GM12878 (cell line): Measurements from ENCODE around the gene FBXL14. TPM values are rescaled to one million over a fixed set of nuclear protein-coding genes. Genes with fewer than 3 reads are reported as not detected.

Source experiments
- ATAC-seq: fragments of 200-7000 bp; cut with Tn5 transposase; 3 replicates; pipeline ENCODE4 v1.9.1; 2020; ENCODE audit warnings: mild to moderate bottlenecking, moderate library complexity
- BruUV-seq: library from RNA; stranded (reverse); fragments of 400-500 nt; replicated peaks from 2 replicates; lab custom pipeline; 2021; lab: Mats Ljungman, UMichigan
- CTCF ChIA-PET: fragments of 300-600 bp; sonication (Branson Sonifier 250); formaldehyde crosslinking; extraction: SDS; loops from one replicate; lab custom pipeline; 2021; ENCODE audit warnings: inconsistent platforms; lab: Yijun Ruan, JAX
- POLR2A ChIA-PET: fragments of 350-600 bp; formaldehyde crosslinking; extraction: SDS; loops from one replicate; lab custom pipeline; 2021; ENCODE audit warnings: inconsistent platforms; lab: Charles Lee
- RAD21 ChIA-PET: fragments of 300-600 bp; sonication (Branson Sonifier 250); formaldehyde crosslinking; loops from one replicate; lab custom pipeline; 2023; ENCODE audit warnings: antibody characterized with exemption; ENCODE audit not compliant: unreplicated experiment; lab: Charles Lee
- SMC1A ChIA-PET: fragments of 300-600 bp; sonication (Branson Sonifier 250); formaldehyde crosslinking; loops from one replicate; lab custom pipeline; 2023; ENCODE audit not compliant: unreplicated experiment, uncharacterized antibody; lab: Charles Lee
- DNase-seq: peaks from one replicate; pipeline ENCODE4 v3.0.0-alpha.2; 2011; ENCODE audit warnings: low read depth, low spot score
- FAIRE-seq: peaks from 3 replicates; lab custom pipeline; 2011; peaks lifted over from hg19 to GRCh38; lab: Jason Lieb, UNC
- H2AFZ ChIP-seq: 2 replicates; pipeline ENCODE4 v1.6.0; 2011; ENCODE audit warnings: low read depth, low read length, control low read depth; ENCODE audit not compliant: control insufficient read depth
- H3K27ac ChIP-seq: 2 replicates; pipeline ENCODE4 v1.5.1; 2011; ENCODE audit warnings: control low read depth; ENCODE audit not compliant: control insufficient read depth, insufficient read depth
- H3K27me3 ChIP-seq, 2 experiments: replicated peaks in 1 of 2; 2 replicates each; pipeline versions ENCODE4 v1.6.0 to v1.6.1; 2011; ENCODE audit warnings: low read length in 1 of 2; ENCODE audit not compliant: control insufficient read depth in 2 of 2, insufficient read depth in 2 of 2
- H3K36me3 ChIP-seq, 2 experiments: 2 replicates each; pipeline ENCODE4 v1.5.1; 2011; ENCODE audit warnings: low read length in 1 of 2; ENCODE audit not compliant: control insufficient read depth in 2 of 2, insufficient read depth in 2 of 2
- H3K4me1 ChIP-seq: 2 replicates; pipeline ENCODE4 v1.6.1; 2011; ENCODE audit warnings: mild to moderate bottlenecking, low read length, moderate library complexity, mixed read lengths; ENCODE audit not compliant: control insufficient read depth, insufficient read depth
- H3K4me2 ChIP-seq: 2 replicates; pipeline ENCODE4 v1.6.0; 2011; ENCODE audit warnings: control low read depth; ENCODE audit not compliant: control insufficient read depth, insufficient read depth
- H3K4me3 ChIP-seq: fragments of 200-600 bp; sonication (generic); 2 replicates; pipeline ENCODE4 v1.5.1; 2016
- H3K79me2 ChIP-seq: 2 replicates; pipeline ENCODE4 v1.6.0; 2011; ENCODE audit warnings: low read length; ENCODE audit not compliant: control insufficient read depth, insufficient read depth
- H3K9ac ChIP-seq: 2 replicates; pipeline ENCODE4 v1.8.0; 2011; ENCODE audit warnings: low read length, control low read depth, mixed read lengths; ENCODE audit not compliant: control insufficient read depth, insufficient read depth
- H3K9me3 ChIP-seq: replicated peaks from 3 replicates; pipeline ENCODE4 v1.5.1; 2011; ENCODE audit warnings: mild to moderate bottlenecking, low read length; ENCODE audit not compliant: control insufficient read depth, insufficient read depth
- H4K20me1 ChIP-seq: 2 replicates; pipeline ENCODE4 v1.6.0; 2011; ENCODE audit not compliant: control insufficient read depth, insufficient read depth
- LARP7 ChIP-seq: fragments of 450-650 bp; IDR thresholded peaks from 2 replicates; pipeline ENCODE4 v1.6.1; 2017; ENCODE audit warnings: mild to moderate bottlenecking
- ZNF687 ChIP-seq: fragments of 450-650 bp; IDR thresholded peaks from 2 replicates; pipeline ENCODE4 v1.6.1; 2017; ENCODE audit warnings: mild to moderate bottlenecking, moderate library complexity
- WGBS: methylation state at CpG from one replicate; pipeline ENCODE4 v1.1.6; 2016; ENCODE audit warnings: low lambda C conversion rate; ENCODE audit not compliant: insufficient replicate concordance, insufficient coverage; ENCODE audit errors: missing lambda C conversion rate; 5-methylcytosine and 5-hydroxymethylcytosine counted together
- in situ Hi-C: fragments of 300-500 bp; cut with MboI; formaldehyde crosslinking; loops from 9 replicates; pipeline ENCODE4 v1.14.3; 2018; ENCODE audit warnings: mixed read lengths
- intact Hi-C: fragments of 100-400 bp; cut with micrococcal nuclease; formaldehyde crosslinking; loops from one replicate; pipeline ENCODE4 v1.14.2; 2022; ENCODE audit not compliant: unreplicated experiment
- polyA plus RNA-seq, 11 experiments: library from polyadenylated mRNA; depleted of rRNA in 4 of 11; unstranded in 6 of 11; stranded (reverse) in 5 of 11; fragments of >200 nt; fragmentation: Nextera tagmentation in 4 of 11; fragmentation: Illumina TruSeq in 1 of 11; extraction: Ambion mirVana in 4 of 11; extraction: Trizol in 1 of 11; gene quantifications; 1 replicate in 1 of 11; 2 replicates in 10 of 11; pipeline versions ENCODE4 v1.2.1 to v1.2.3, GENCODE V29; 2011 to 2016; ENCODE audit warnings: inconsistent platforms in 2 of 11, missing spikeins in 2 of 11, low read depth in 1 of 11
- total RNA-seq, 4 experiments: library from RNA; depleted of rRNA in 3 of 4; stranded (reverse); fragments of >200 nt in 3 of 4; fragmentation: Illumina TruSeq in 1 of 4; extraction: Trizol in 1 of 4; gene quantifications; 2 replicates each; pipeline versions ENCODE4 v1.2.1 to v1.2.3, GENCODE V29; 2013 to 2021

Gene FBXL14
- total and polyA plus RNA-seq, 10 of the 15 experiments (the other 5 are each of a cell fraction or from before 2014, with no cell fraction given), result 0.44 to 19.0 (median 2.9) TPM

DNA sequence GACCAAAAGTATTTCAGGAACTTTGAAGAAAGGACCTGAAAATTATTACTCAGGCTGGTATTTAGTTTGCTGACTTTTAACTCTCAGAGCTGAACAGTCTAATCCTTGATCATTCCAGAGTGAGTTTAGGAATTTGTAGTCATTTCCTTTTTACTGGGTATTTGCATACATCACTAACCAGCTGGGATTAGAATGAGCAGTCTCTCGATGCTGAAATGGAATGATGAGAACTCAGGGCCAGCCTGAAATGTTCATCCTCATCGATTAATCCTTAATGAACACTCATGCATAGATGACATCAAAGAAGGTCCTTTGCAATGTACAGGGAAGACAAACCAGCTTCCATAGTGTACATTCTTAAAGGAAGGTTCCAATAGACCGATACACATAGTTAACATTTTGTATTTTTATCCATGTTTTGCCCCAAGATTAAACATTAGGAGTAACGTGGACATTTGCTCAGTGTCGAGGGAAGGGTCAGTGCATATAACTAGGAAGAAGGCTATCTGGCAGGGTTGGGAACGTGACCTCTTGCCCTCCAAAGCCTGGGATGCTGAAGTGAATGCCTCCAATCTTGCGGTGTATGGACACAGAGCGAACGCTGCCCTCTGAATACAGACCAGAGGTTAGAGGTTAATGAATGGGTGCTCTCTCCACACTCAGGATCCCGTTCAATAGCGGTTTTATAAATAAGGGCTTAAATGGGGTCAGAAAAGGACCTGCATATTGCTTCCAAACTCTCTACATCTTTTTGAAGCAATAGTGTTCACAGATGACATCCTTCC is 14.5 kb downstream of the FBXL14 start:
- no peak overlapping the region for H2AFZ ChIP-seq
- no peaks in the 10 kb centered on the region for H3K9me3 ChIP-seq
- SMC1A ChIA-PET, result interaction anchor here (0.8 to 12.3 kb wide), 7 partner anchors 8 to 462 kb away, joined by 3 to 276 read pairs (median 5); no protein-coding TSS in a partner anchor
- in situ Hi-C loops, result no loop called here
- no peaks in the 10 kb centered on the region for H4K20me1 ChIP-seq
- TF ChIP-seq ZNF687, result no peak
- no peak for TF ChIP-seq LARP7
- TF ChIP-seq, all 136 proteins: peak for 0
- CTCF ChIA-PET, result interaction anchor here (0.7 to 12.3 kb wide), 4 partner anchors 60 to 462 kb away, joined by 6 to 287 read pairs (median 100); no protein-coding TSS in a partner anchor
- Histone ChIP-seq H3K4me2 (no peak overlapping the region), H3K27ac (no peak overlapping the region), H3K4me1 (no peaks in the 10 kb centered on the region), H3K79me2 (no peaks in the 10 kb centered on the region), H3K9ac (no peak overlapping the region), H3K4me3 (no peak overlapping the region), H3K27me3 (no peaks in the 10 kb centered on the region), H3K36me3 (no peaks in the 10 kb centered on the region)
- RAD21 ChIA-PET, result interaction anchor here (0.6 to 4.9 kb wide), 7 partner anchors 25 to 528 kb away, joined by 3 to 237 read pairs (median 5); no protein-coding TSS in a partner anchor
- POLR2A ChIA-PET, result interaction anchor here (0.6 to 0.9 kb wide), 2 partner anchors 62 to 1190 kb away, joined by 3 to 8 read pairs; no protein-coding TSS in a partner anchor
- DNase-seq (no peak), FAIRE-seq (no peak), ATAC-seq (no peak)
- BruUV-seq, result no TSS peak
- WGBS, result 77% methylated on average over 11 of the region's 11 CpGs
- intact Hi-C loops, result loop anchor here (5.0 kb wide), 1 partner anchor 298 kb away; no protein-coding TSS in a partner anchor
